ENCODE measurements around the gene AP2S1. TPM values are rescaled to one million over a fixed set of nuclear protein-coding genes. Genes with fewer than 3 reads are reported as not detected.

Gene AP2S1
- total and polyA plus RNA-seq, 2 of the 8 experiments (the other 6 are each of a cell fraction or from before 2014, with no cell fraction given): 195 to 211 TPM

DNA sequence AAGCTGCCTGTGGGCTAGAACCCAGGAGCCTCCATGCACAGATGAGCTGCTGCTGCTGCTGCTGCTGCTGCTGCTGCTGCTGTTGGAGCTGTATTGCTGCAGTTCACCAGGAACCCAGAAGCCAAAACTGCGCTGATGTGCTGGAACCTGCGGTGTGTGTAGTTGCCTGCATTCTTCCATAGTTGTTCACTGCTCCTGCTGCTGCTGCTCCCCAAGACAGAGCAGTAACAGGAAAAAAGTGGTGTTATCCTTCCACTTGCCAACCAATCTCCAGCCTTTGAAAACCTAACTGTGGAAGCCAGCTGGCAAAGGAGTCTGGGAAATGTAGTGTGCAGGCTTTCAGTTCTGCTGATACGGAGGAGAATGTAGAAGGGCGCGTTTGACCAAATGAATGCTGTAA is 48.1 kb upstream of the AP2S1 start:
- POLR2A ChIA-PET (ENCODE audit: partially characterized antibody): interaction anchor here (1.4 to 2.3 kb wide), 2 partner anchors 8 to 11 kb away, joined by 4 to 9 read pairs; no protein-coding TSS in a partner anchor
- FAIRE-seq: no peak
- no peak overlapping the region for H2BK15ac ChIP-seq (ENCODE audit: low read length)
- WGBS, 2 experiments (ENCODE audit: extremely low coverage in 1 of 2, insufficient coverage in 1 of 2, insufficient read length in 1 of 2, insufficient replicate concordance in 2 of 2, low coverage in 1 of 2, low lambda C conversion rate in 2 of 2, missing lambda C conversion rate in 1 of 2): 95% methylated on average over 5 of the region's 5 CpGs; no CpG with 5 or more reads in 1 of the 2 experiments
- no peak overlapping the region for H2BK120ac ChIP-seq (replicated peaks; ENCODE audit: low read depth, low read length)
- no peak overlapping the region for H2BK20ac ChIP-seq (ENCODE audit: low read length)
- H3K23ac ChIP-seq (ENCODE audit: insufficient read length): no peak overlapping the region
- no peak overlapping the region for H3K14ac ChIP-seq (ENCODE audit: insufficient read length)
- no peaks in the 10 kb centered on the region for H3K23me2 ChIP-seq (ENCODE audit: low read depth, low read length)
- H4K20me1 ChIP-seq (replicated peaks in 1 of 2; ENCODE audit: control insufficient read depth in 1 of 2, insufficient read depth in 2 of 2, low read length in 2 of 2): peaks cover 4 to 16% of the 10 kb centered on the region in 2 experiments
- H2AFZ ChIP-seq (ENCODE audit: low read length): no peak overlapping the region
- H3K4me1 ChIP-seq (replicated peaks in 1 of 4; ENCODE audit: control insufficient read depth in 3 of 4, insufficient read depth in 4 of 4, low read length in 3 of 4): peaks cover 0 to 3% (median 1%) of the 10 kb centered on the region in 4 experiments; a peak in 2 of 7 replicates
- no peak overlapping the region for H3K4me3 ChIP-seq (ENCODE audit: extremely low read depth in 1 of 4, insufficient read depth in 2 of 4, low read depth in 3 of 4, low read length in 4 of 4)
- no peak overlapping the region for H4K5ac ChIP-seq (ENCODE audit: insufficient read length, low read depth, low read length)
- H3K27ac ChIP-seq (ENCODE audit: low read depth, low read length): no peak overlapping the region
- no peaks in the 10 kb centered on the region for H3K27me3 ChIP-seq (replicated peaks in 1 of 4; ENCODE audit: control insufficient read depth in 3 of 4, extremely low read depth in 1 of 4, insufficient read depth in 3 of 4, low read length in 3 of 4)
- no peak for TF ChIP-seq CBX5 (IDR thresholded peaks at IDR 0.05; ENCODE audit: low read depth, low read length)
- TF ChIP-seq PHF8 (conservative IDR thresholded peaks at IDR 0.05; ENCODE audit: low read depth, low read length): no peak
- no peak for TF ChIP-seq USF2 (IDR thresholded peaks at IDR 0.05; ENCODE audit: low read length)
- TF ChIP-seq BRCA1 (IDR thresholded peaks at IDR 0.05; ENCODE audit: low read depth, low read length): no peak
- no peak for TF ChIP-seq KDM5A (IDR thresholded peaks at IDR 0.05; ENCODE audit: low read length)
- no peak for TF ChIP-seq CEBPB (IDR thresholded peaks at IDR 0.05; ENCODE audit: low read depth, low read length)
- TF ChIP-seq ATF2 (IDR thresholded peaks at IDR 0.05; ENCODE audit: low read length): no peak
- H3K79me1 ChIP-seq (ENCODE audit: low read depth, low read length): peaks cover 16% of the 10 kb centered on the region
- no peak overlapping the region for H4K8ac ChIP-seq (ENCODE audit: extremely low read depth, insufficient read depth, low read length)
- H3K9ac ChIP-seq (replicated peaks in 1 of 4; ENCODE audit: extremely low read depth in 1 of 4, low read depth in 3 of 4, low read length in 3 of 4): no peak overlapping the region
- H2BK5ac ChIP-seq (ENCODE audit: low read depth, low read length): no peak overlapping the region
- H3K4ac ChIP-seq (replicated peaks; ENCODE audit: insufficient read length, low read depth, low read length): no peak overlapping the region
- H3K79me2 ChIP-seq (ENCODE audit: control insufficient read depth in 1 of 2, insufficient read depth in 2 of 2, low read length in 2 of 2): peaks cover 4 to 91% of the 10 kb centered on the region in 2 experiments
- no peaks in the 10 kb centered on the region for H3K9me3 ChIP-seq (ENCODE audit: insufficient read depth in 2 of 2, low read depth in 1 of 2, low read length in 1 of 2)
- no peak overlapping the region for H2BK12ac ChIP-seq (ENCODE audit: low read depth, low read length)
- CTCF ChIA-PET (ENCODE audit: partially characterized antibody): interaction anchor here (0.9 to 1.4 kb wide), 7 partner anchors 8 to 119 kb away, joined by 3 to 5 read pairs (median 3); no protein-coding TSS in a partner anchor
- H3K36me3 ChIP-seq (ENCODE audit: control insufficient read depth in 2 of 4, insufficient read depth in 4 of 4, low read length in 3 of 4): no peaks in the 10 kb centered on the region
- H3K56ac ChIP-seq (replicated peaks; ENCODE audit: insufficient read length, low read depth, low read length): no peak overlapping the region
- H4K91ac ChIP-seq (replicated peaks; ENCODE audit: insufficient read length, low read length): no peak overlapping the region
- no peak overlapping the region for H3K18ac ChIP-seq (ENCODE audit: extremely low read depth, low read length)
- no peak for DNase-seq (ENCODE audit: low read depth in 1 of 2, low spot score in 2 of 2)
- H3K4me2 ChIP-seq (ENCODE audit: insufficient read depth in 1 of 2, low read depth in 2 of 2, low read length in 2 of 2): no peak overlapping the region
- no peak overlapping the region for H2AK5ac ChIP-seq (ENCODE audit: low read depth, low read length)

Data from H1 (cell line).